ENCODE results near the gene CACNA1A.

DNA sequence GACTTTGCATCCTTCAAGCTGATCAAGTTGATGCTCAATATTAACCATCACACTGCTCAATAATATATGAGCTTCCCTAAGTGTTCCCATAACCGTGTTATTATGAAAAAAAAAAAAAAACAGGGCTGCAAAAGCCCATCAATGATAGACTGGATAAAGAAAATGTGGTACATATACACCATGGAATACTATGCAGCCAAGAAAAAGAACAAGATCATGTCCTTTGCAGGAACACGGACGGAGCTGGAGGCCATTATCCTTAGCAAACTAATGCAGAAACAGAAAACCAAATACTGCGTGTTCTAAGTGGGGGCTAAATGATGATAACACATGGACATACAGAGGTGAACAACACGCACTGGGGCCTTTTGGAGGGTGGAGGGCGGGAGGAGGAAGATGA is 58.3 kb downstream of the CACNA1A start:
- TF ChIP-seq POLR2A (IDR thresholded peaks at IDR 0.05) (no peak), CTCF (IDR thresholded peaks at IDR 0.05) (no peak)
